ENCODE results near the gene FRMD6. TPM values are rescaled to one million over a fixed set of nuclear protein-coding genes. Genes with fewer than 3 reads are reported as not detected.

FRMD6 gene
- total and polyA plus RNA-seq, 10 of the 15 experiments (the other 5 are each of a cell fraction or from before 2014, with no cell fraction given), result 0.86 to 7.8 (median 3.3) TPM

- TF ChIP-seq RFX5 (IDR thresholded peaks at IDR 0.05; ENCODE audit: low read depth, low read length) (no peak), YY1 (IDR thresholded peaks at IDR 0.05; ENCODE audit: low read depth, low read length) (0 out of 2 replicates have a peak, but pooled peaks have one; percentile 51), SMC3 (IDR thresholded peaks at IDR 0.05; ENCODE audit: borderline replicate concordance, low read length) (peak; percentile 85), BRCA1 (IDR thresholded peaks at IDR 0.05; ENCODE audit: low read depth, low read length) (no peak)
Measured at GRCh38 chr14:51780006-51780692, 128.4 kb downstream of the FRMD6 start (continued).

Small RNA genes lying within 50 kb of the gene (small RNA-seq; reads per million reads assigned to genes)
- not detected for gene OR7E159P
- not detected for gene RNA5SP385
- not detected for gene RNU6-301P

Other genes with a start within 250 kb of the FRMD6 start
- gene GNG2, start 208.7 kb downstream of the FRMD6 start, total RNA-seq (2014; rRNA removed), result 63.5 and 80.8 TPM in 2 replicates
- 86.5 and 91.9 TPM in 2 replicates for gene GNG2, start 208.7 kb downstream of the FRMD6 start, total RNA-seq (2014; rRNA removed; fragmentation: Illumina TruSeq; extraction: Trizol)
- 103 and 107 TPM in 2 replicates for gene GNG2, start 208.7 kb downstream of the FRMD6 start, total RNA-seq (2021)
- gene GNG2, start 208.7 kb downstream of the FRMD6 start, polyA plus RNA-seq (2011; rRNA removed), result 62.2 and 80.3 TPM in 2 replicates
- 114 and 139 TPM in 2 replicates for gene GNG2, start 208.7 kb downstream of the FRMD6 start, polyA plus RNA-seq (2014; fragmentation: Illumina TruSeq; extraction: Trizol)
- 10 to 100 TPM; 31.6 to 42.0 TPM for gene GNG2, start 208.7 kb downstream of the FRMD6 start, polyA plus RNA-seq (2014; fragmentation: Nextera tagmentation; extraction: Ambion mirVana)
- 78.6 and 84.7 TPM in 2 replicates for gene GNG2, start 208.7 kb downstream of the FRMD6 start, polyA plus RNA-seq (2014; rRNA removed)
- 10 to 100 TPM; 63.4 to 69.2 TPM for gene GNG2, start 208.7 kb downstream of the FRMD6 start, polyA plus RNA-seq (2016; fragmentation: Nextera tagmentation; extraction: Ambion mirVana)